Common myeloid progenitor, CD34-positive (primary cell): ENCODE results near the gene AFTPH. TPM values are rescaled to one million over a fixed set of nuclear protein-coding genes. Genes with fewer than 3 reads are reported as not detected.
A peak's percentile ranks its signal among the peaks of the same experiment; 100 is the strongest.

ENCODE experiments used
- CTCF ChIA-PET: fragments of 350-600 bp; sonication (Branson Sonifier 250); formaldehyde crosslinking; loops from one replicate; lab custom pipeline; 2021; ENCODE audit warnings: antibody characterized with exemption; lab: Charles Lee
- POLR2A ChIA-PET: fragments of 350-600 bp; sonication (Branson Sonifier 250); formaldehyde crosslinking; loops from one replicate; lab custom pipeline; 2021; ENCODE audit warnings: antibody characterized with exemption; lab: Charles Lee
- DNase-seq, 3 donors: peaks; one replicate each; pipeline versions ENCODE4 v3.0.0 to v3.0.0-alpha.2; 2013
- H3K27ac ChIP-seq, 2 experiments: 1 replicate in 1 of 2; 2 replicates in 1 of 2; pipeline ENCODE4 v1.7.0; 2013; ENCODE audit warnings: inconsistent platforms in 2 of 2, low read length in 2 of 2, mild to moderate bottlenecking in 2 of 2, low read depth in 1 of 2, moderate library complexity in 1 of 2; ENCODE audit not compliant: severe bottlenecking in 2 of 2, insufficient read depth in 1 of 2, poor library complexity in 1 of 2
- H3K27me3 ChIP-seq, 5 experiments: replicated peaks in 2 of 5; 1 replicate in 3 of 5; 2 replicates in 2 of 5; pipeline versions ENCODE4 v1.6.1 to v1.7.0; 2013; ENCODE audit warnings: low read length in 4 of 5, mild to moderate bottlenecking in 2 of 5, moderate library complexity in 2 of 5, inconsistent platforms in 1 of 5; ENCODE audit not compliant: insufficient read depth in 5 of 5, control insufficient read depth in 4 of 5
- H3K36me3 ChIP-seq, 4 experiments: 1 replicate in 2 of 4; 2 replicates in 2 of 4; pipeline versions ENCODE4 v1.6.1 to v1.7.0; 2013; ENCODE audit warnings: low read length in 3 of 4, control low read depth in 1 of 4, mild to moderate bottlenecking in 1 of 4; ENCODE audit not compliant: control insufficient read depth in 4 of 4, insufficient read depth in 4 of 4
- H3K4me1 ChIP-seq, 4 experiments: 1 replicate in 3 of 4; 2 replicates in 1 of 4; pipeline versions ENCODE4 v1.6.1 to v1.7.1; 2013; ENCODE audit warnings: low read length in 3 of 4, mild to moderate bottlenecking in 3 of 4, control low read depth in 1 of 4, inconsistent platforms in 1 of 4, moderate library complexity in 1 of 4; ENCODE audit not compliant: control insufficient read depth in 4 of 4, insufficient read depth in 4 of 4; ENCODE audit errors: control extremely low read depth in 1 of 4
- H3K4me3 ChIP-seq, 7 experiments: 1 replicate in 4 of 7; 2 replicates in 3 of 7; pipeline versions ENCODE4 v1.5.1 to v1.7.0; 2013; ENCODE audit warnings: mild to moderate bottlenecking in 7 of 7, low read length in 6 of 7, moderate library complexity in 6 of 7, inconsistent platforms in 2 of 7, low read depth in 2 of 7, control low read depth in 1 of 7; ENCODE audit not compliant: insufficient read depth in 4 of 7, control insufficient read depth in 1 of 7; ENCODE audit errors: extremely low read depth in 1 of 7
- H3K9me3 ChIP-seq, 5 experiments: 1 replicate in 4 of 5; 2 replicates in 1 of 5; pipeline versions ENCODE4 v1.6.1 to v1.7.1; 2013; ENCODE audit warnings: low read length in 4 of 5, mild to moderate bottlenecking in 2 of 5, inconsistent platforms in 1 of 5, low read depth in 1 of 5, moderate library complexity in 1 of 5; ENCODE audit not compliant: control insufficient read depth in 4 of 5, insufficient read depth in 2 of 5; ENCODE audit errors: control extremely low read depth in 1 of 5
- WGBS: methylation state at CpG from one replicate; pipeline ENCODE4 v1.1.5; 2013; ENCODE audit not compliant: insufficient coverage; 5-methylcytosine and 5-hydroxymethylcytosine counted together
- polyA plus RNA-seq: library from polyadenylated mRNA; unstranded; fragments of 120-200 nt; gene quantifications from one replicate; pipeline ENCODE4 v1.2.1, GENCODE V29; 2013

Gene AFTPH, protein sequence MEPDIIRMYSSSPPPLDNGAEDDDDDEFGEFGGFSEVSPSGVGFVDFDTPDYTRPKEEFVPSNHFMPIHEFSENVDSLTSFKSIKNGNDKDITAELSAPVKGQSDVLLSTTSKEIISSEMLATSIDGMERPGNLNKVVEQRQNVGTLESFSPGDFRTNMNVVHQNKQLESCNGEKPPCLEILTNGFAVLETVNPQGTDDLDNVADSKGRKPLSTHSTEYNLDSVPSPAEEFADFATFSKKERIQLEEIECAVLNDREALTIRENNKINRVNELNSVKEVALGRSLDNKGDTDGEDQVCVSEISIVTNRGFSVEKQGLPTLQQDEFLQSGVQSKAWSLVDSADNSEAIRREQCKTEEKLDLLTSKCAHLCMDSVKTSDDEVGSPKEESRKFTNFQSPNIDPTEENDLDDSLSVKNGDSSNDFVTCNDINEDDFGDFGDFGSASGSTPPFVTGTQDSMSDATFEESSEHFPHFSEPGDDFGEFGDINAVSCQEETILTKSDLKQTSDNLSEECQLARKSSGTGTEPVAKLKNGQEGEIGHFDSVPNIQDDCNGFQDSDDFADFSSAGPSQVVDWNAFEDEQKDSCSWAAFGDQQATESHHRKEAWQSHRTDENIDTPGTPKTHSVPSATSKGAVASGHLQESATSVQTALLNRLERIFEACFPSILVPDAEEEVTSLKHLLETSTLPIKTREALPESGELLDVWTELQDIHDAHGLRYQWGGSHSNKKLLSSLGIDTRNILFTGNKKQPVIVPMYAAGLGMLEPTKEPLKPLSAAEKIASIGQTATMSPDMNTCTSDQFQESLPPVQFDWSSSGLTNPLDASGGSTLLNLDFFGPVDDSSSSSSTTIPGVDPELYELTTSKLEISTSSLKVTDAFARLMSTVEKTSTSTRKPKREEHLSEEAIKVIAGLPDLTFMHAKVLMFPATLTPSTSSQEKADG
- polyA plus RNA-seq, result 57.5 TPM

DNA sequence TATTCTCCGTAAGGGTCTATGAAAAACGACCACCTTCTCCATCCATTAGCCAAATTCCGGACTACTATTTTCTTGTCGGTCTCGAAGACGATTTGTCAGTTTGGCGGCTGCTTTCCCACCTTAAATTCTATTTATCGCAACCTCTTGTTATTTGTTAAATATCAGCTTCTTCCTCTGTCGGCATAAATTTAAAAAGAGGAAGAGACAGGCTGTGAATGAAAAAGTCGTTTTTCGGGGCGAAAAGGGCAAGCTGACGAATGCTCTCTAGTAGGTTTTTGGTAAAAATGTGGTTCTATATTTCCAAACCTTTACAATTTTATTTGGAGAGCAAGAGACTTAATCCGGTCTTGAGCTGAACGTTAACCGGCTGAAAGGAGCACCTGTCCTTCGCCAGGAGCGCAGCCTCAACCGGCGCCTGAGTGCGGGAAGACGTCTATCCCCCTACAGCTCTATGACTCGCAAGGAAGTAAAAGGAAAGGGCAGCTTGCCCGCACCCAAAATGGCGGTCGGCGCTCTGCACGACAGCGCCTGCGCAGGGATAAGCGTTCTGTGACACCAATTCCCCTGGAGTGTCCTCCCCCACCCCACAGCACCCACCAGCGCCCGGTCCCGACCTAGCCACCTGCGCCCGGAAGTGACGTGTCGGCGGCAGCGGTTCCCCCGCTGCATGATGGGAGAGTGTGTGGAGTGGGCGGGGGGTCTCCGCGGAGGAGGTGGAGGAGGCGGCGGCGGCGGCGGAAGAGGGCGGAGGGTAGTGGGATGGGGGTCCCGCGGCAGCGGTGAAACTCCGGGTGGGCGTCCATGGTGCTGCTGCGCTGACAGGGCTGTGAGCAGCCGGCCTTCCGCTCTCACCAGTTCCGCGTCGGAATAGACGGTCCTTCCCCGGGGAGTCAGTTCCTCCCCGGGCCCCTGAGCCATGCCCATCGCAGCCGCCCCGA lies at the start of gene AFTPH:
AFTPH (plus strand) TSS at position 663 of the 938 bp plus-strand sequence. CDS start 27,147 bp downstream, outside the sequence.
- ChIA-PET POLR2A (interaction anchor here (0.5 to 1.0 kb wide), 6 partner anchors 29 to 593 kb away, joined by 3 read pairs; no protein-coding TSS in a partner anchor), CTCF (interaction anchor here (0.6 to 3.5 kb wide), 26 partner anchors 10 to 475 kb away, joined by 3 to 82 read pairs (median 5); no protein-coding TSS in a partner anchor)
- Histone ChIP-seq H3K27me3 (no peaks in the 10 kb centered on the region), H3K4me3 (peak within 1 kb of the TSS; percentile 89 to 100 (median 99)), H3K9me3 (no peaks in the 10 kb centered on the region), H3K4me1 (peaks cover 17 to 43% (median 21%) of the 10 kb centered on the region in 4 experiments), H3K36me3 (peaks cover 0 to 2% (median 0%) of the 10 kb centered on the region in 4 experiments), H3K27ac (peak within 1 kb of the TSS; percentile 97)
- WGBS, result 0% methylated on average over 34 of the region's 67 CpGs
- peak; percentile 99 to 100 (median 100) for DNase-seq

DNA sequence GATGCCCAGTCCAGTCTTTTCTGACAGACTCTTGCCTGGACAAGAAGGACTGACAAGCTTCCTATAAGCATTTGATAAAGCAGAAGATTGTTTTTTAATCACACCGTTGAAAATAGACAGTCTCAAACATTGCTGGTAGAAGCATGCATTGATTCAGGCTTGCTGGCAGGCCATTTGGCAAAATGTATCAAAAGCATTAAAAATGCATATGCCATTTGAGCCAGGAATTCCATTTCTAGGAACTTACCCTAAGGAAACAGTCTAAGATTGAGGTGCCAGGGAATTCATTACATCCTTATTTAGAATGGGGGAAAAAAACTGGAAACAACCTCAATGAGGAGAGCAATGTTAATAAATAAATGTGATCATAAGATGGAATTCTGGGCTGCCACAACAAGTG lies 49.5 kb upstream of the AFTPH start:
- no peaks in the 10 kb centered on the region for H3K36me3 ChIP-seq
- H3K27me3 ChIP-seq, result no peaks in the 10 kb centered on the region
- peak overlapping the region in 2 of 7 experiments; percentile 19 to 29 for H3K4me3 ChIP-seq
- no peaks in the 10 kb centered on the region for H3K9me3 ChIP-seq
- ChIA-PET POLR2A (interaction anchor here (0.6 kb wide), 1 partner anchor 548 kb away, joined by 3 read pairs; no protein-coding TSS in a partner anchor), CTCF (interaction anchor here (0.9 to 3.0 kb wide), 7 partner anchors 8 to 146 kb away, joined by 3 to 17 read pairs (median 6); no protein-coding TSS in a partner anchor)
- peaks cover 2 to 22% (median 17%) of the 10 kb centered on the region in 4 experiments for H3K4me1 ChIP-seq
- no peak for DNase-seq
- 0% methylated on average over 1 of the region's 1 CpG for WGBS
- no peak overlapping the region for H3K27ac ChIP-seq

DNA sequence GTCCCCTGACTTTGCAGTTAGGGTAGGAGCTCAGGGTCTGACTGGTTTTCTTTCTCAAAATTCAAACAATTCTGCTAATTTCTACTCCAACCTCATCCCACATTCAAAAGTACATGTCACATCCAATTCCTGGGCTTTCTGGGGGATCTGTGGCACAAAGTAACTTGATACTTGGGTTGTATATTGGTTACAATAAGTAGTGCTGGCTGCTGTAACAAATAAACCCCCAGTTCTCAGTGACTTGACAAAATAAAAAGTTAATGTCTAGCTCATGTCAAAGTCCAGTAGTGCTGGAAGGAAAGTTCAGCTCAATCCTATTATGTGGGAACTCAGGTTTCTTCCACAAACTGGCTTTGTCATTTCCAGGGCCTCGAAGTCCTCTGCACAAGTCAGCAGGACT lies 47.1 kb upstream of the AFTPH start:
- DNase-seq, result no peak
- Histone ChIP-seq H3K4me3 (no peak overlapping the region), H3K27ac (no peak overlapping the region), H3K4me1 (peaks cover 2 to 22% (median 17%) of the 10 kb centered on the region in 4 experiments), H3K36me3 (no peaks in the 10 kb centered on the region), H3K9me3 (no peaks in the 10 kb centered on the region), H3K27me3 (no peaks in the 10 kb centered on the region)
- POLR2A ChIA-PET, result no interaction called here
- CTCF ChIA-PET, result interaction anchor here (2.7 to 15.0 kb wide), 2 partner anchors 11 to 148 kb away, joined by 14 to 201 read pairs; no protein-coding TSS in a partner anchor
- WGBS, result 100% methylated on average over 1 of the region's 1 CpG

DNA sequence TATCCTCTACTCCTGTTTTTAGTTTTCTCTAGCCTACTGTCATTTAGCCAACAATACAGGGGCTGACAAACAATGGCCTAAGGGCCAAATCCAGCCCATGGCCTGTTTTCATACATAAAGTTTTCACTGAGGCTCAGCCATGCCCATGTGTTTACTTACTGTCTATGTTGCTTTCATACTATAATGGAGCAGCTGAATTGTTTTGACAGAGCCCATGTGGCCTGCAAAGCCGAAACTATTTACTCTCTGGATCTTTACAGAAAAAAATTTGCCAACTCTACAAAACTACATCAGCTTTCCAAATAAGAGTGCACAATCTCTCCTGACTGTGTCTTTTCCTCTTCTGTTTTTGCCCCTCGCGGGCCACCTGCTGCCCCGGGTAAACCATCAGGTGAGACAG lies 46.1 kb upstream of the AFTPH start:
- no peak for DNase-seq
- no peaks in the 10 kb centered on the region for H3K27me3 ChIP-seq
- H3K4me3 ChIP-seq, result no peak overlapping the region
- 93% methylated on average over 4 of the region's 4 CpGs for WGBS
- H3K9me3 ChIP-seq, result no peaks in the 10 kb centered on the region
- H3K4me1 ChIP-seq, result peaks cover 2 to 22% (median 17%) of the 10 kb centered on the region in 4 experiments
- CTCF ChIA-PET, result interaction anchor here (1.2 to 15.0 kb wide), 4 partner anchors 10 to 149 kb away, joined by 3 to 201 read pairs (median 9); no protein-coding TSS in a partner anchor
- POLR2A ChIA-PET, result no interaction called here
- H3K27ac ChIP-seq, result no peak overlapping the region
- H3K36me3 ChIP-seq, result no peaks in the 10 kb centered on the region

DNA sequence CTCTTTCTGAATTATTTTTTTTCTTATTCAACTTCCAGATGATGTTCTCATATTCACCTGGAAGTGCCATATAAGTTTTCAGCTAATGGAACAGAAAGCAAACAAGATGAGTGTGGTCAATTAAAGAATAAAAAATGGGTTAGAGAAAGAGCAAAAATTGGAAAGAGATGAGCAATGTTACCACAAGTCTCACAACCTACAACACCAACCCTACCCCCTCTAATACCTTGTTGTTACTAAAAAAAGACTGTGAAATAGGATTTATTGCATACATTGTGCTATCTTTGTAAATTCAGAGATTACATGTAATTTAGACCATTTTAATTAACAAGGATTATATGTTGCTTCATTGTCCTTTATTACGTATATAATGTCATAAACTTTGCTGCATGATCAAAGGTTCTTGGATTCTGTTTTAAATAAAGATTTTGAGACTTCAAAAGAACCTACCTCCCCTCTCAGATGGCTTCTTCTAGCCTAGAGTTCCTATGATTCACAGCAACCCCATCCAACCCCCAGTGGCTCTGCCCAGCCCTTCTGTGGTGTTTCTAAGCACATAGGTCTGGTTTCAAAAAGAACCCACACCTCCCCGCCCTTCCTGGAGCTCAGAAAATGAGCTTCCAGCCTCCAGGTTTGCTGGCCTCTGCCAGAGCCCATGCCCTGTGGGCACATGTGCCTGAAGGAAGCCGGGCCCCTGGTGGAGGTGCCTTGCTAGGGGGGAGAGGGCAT lies 45.5 kb upstream of the AFTPH start:
- Histone ChIP-seq H3K4me1 (peaks cover 2 to 18% (median 13%) of the 10 kb centered on the region in 4 experiments), H3K27me3 (peaks cover 0 to 2% (median 0%) of the 10 kb centered on the region in 5 experiments), H3K36me3 (no peaks in the 10 kb centered on the region), H3K4me3 (no peak overlapping the region), H3K9me3 (no peaks in the 10 kb centered on the region), H3K27ac (no peak overlapping the region)
- DNase-seq, result no peak
- POLR2A ChIA-PET, result no interaction called here
- CTCF ChIA-PET, result interaction anchor here (1.2 to 15.0 kb wide), 3 partner anchors 11 to 149 kb away, joined by 3 to 201 read pairs (median 4); no protein-coding TSS in a partner anchor
- 100% methylated on average over 1 of the region's 3 CpGs for WGBS
